ENCODE results near the gene SPTB.
A peak's percentile ranks its signal among the peaks of the same experiment; 100 is the strongest.

Gene SPTB

GRCh38 chr14:64815257-64815656, 64.5 kb downstream of the SPTB start:
- no peak for DNase-seq

GRCh38 chr14:64812412-64812811, 67.3 kb downstream of the SPTB start:
- no peak for DNase-seq

- no peak for DNase-seq
Measured at GRCh38 chr14:64811676-64812075, 68.0 kb downstream of the SPTB start.

GRCh38 chr14:64808449-64808848, 71.3 kb downstream of the SPTB start:
- DNase-seq: no peak

GRCh38 chr14:64807551-64807950, 72.2 kb downstream of the SPTB start:
- DNase-seq: no peak

- DNase-seq: no peak
Measured at GRCh38 chr14:64806862-64807495, 72.7 kb downstream of the SPTB start.

- DNase-seq: peak; percentile 95
Measured at GRCh38 chr14:64806202-64806861, 73.4 kb downstream of the SPTB start.

GRCh38 chr14:64805646-64806045, 74.1 kb downstream of the SPTB start:
- DNase-seq: peak; percentile 75

- DNase-seq: no peak
Measured at GRCh38 chr14:64804754-64805260, 74.9 kb downstream of the SPTB start.

GRCh38 chr14:64801800-64802199, 77.9 kb downstream of the SPTB start:
- peak; percentile 26 for DNase-seq

- no peak for DNase-seq
Measured at GRCh38 chr14:64801046-64801445, 78.7 kb downstream of the SPTB start.

- peak; percentile 40 for DNase-seq
Measured at GRCh38 chr14:64800000-64800399, 79.7 kb downstream of the SPTB start.

- DNase-seq: no peak
Measured at GRCh38 chr14:64799555-64799954, 80.2 kb downstream of the SPTB start.

- DNase-seq: no peak
Measured at GRCh38 chr14:64796369-64796768, 83.3 kb downstream of the SPTB start.

- DNase-seq: no peak
Measured at GRCh38 chr14:64795921-64796320, 83.8 kb downstream of the SPTB start.

GRCh38 chr14:64795211-64795610, 84.5 kb downstream of the SPTB start:
- DNase-seq: no peak

- no peak for DNase-seq
Measured at GRCh38 chr14:64792871-64793560, 86.7 kb downstream of the SPTB start.

GRCh38 chr14:64792231-64792630, 87.5 kb downstream of the SPTB start:
- DNase-seq: no peak

GRCh38 chr14:64790478-64790877, 89.2 kb downstream of the SPTB start:
- DNase-seq: no peak

- no peak for DNase-seq
Measured at GRCh38 chr14:64789696-64790095, 90.0 kb downstream of the SPTB start.

- DNase-seq: peak; percentile 97
Measured at GRCh38 chr14:64788706-64789105, 91.0 kb downstream of the SPTB start.

- no peak for DNase-seq
Measured at GRCh38 chr14:64787619-64788018, 92.1 kb downstream of the SPTB start.

GRCh38 chr14:64786296-64787149, 93.2 kb downstream of the SPTB start:
- DNase-seq: peak; percentile 48

Data from fibroblast of upper back skin (primary cell).